Measurements from ENCODE around the gene TFAP2E.

GRCh38 chr1:35574655-35575415, 1.7 kb downstream of the TFAP2E start:
- TF ChIP-seq, protein P1, sequence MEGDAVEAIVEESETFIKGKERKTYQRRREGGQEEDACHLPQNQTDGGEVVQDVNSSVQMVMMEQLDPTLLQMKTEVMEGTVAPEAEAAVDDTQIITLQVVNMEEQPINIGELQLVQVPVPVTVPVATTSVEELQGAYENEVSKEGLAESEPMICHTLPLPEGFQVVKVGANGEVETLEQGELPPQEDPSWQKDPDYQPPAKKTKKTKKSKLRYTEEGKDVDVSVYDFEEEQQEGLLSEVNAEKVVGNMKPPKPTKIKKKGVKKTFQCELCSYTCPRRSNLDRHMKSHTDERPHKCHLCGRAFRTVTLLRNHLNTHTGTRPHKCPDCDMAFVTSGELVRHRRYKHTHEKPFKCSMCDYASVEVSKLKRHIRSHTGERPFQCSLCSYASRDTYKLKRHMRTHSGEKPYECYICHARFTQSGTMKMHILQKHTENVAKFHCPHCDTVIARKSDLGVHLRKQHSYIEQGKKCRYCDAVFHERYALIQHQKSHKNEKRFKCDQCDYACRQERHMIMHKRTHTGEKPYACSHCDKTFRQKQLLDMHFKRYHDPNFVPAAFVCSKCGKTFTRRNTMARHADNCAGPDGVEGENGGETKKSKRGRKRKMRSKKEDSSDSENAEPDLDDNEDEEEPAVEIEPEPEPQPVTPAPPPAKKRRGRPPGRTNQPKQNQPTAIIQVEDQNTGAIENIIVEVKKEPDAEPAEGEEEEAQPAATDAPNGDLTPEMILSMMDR (IDR thresholded peaks at IDR 0.05) = no peak
- TF ChIP-seq POLR2A (IDR thresholded peaks at IDR 0.05) = no peak
